Aorta (tissue), 5 donors: ENCODE measurements around the gene NOP9. TPM values are rescaled to one million over a fixed set of nuclear protein-coding genes. Genes with fewer than 3 reads are reported as not detected.

ENCODE experiments used
- ATAC-seq: fragments of 200-7000 bp; cut with Tn5 transposase; one replicate; pipeline ENCODE4 v1.9.1; 2022; ENCODE audit warnings: moderate library complexity; ENCODE audit not compliant: low FRiP score
- DNase-seq, 2 donors: peaks; one replicate each; pipeline ENCODE4 v3.0.0-alpha.2; 2020
- H3K27ac ChIP-seq, 2 donors: one replicate each; pipeline ENCODE4 v1.5.1; 2013; ENCODE audit warnings: low read length in 2 of 2, mild to moderate bottlenecking in 2 of 2, moderate library complexity in 2 of 2, control low read depth in 1 of 2, inconsistent platforms in 1 of 2, low read depth in 1 of 2
- H3K27me3 ChIP-seq, 2 donors: one replicate each; pipeline ENCODE4 v1.6.1; 2013; ENCODE audit warnings: control low read depth in 1 of 2, low read length in 1 of 2, mild to moderate bottlenecking in 1 of 2, moderate library complexity in 1 of 2; ENCODE audit not compliant: insufficient read depth in 2 of 2, control insufficient read depth in 1 of 2
- H3K36me3 ChIP-seq, 2 donors: one replicate each; pipeline ENCODE4 v1.6.1; 2013; ENCODE audit warnings: control low read depth in 1 of 2, low read length in 1 of 2, mild to moderate bottlenecking in 1 of 2; ENCODE audit not compliant: insufficient read depth in 2 of 2, control insufficient read depth in 1 of 2
- H3K4me1 ChIP-seq, 2 donors: one replicate each; pipeline ENCODE4 v1.6.1; 2013; ENCODE audit warnings: low read length in 2 of 2, control low read depth in 1 of 2, mild to moderate bottlenecking in 1 of 2, moderate library complexity in 1 of 2; ENCODE audit not compliant: insufficient read depth in 2 of 2, control insufficient read depth in 1 of 2
- H3K4me3 ChIP-seq, 2 donors: one replicate each; pipeline ENCODE4 v1.5.1; 2013; ENCODE audit warnings: low read length in 2 of 2, control low read depth in 1 of 2, mild to moderate bottlenecking in 1 of 2
- H3K9me3 ChIP-seq: one replicate; pipeline ENCODE4 v1.6.1; 2013; ENCODE audit warnings: mild to moderate bottlenecking, low read length; ENCODE audit not compliant: control insufficient read depth
- WGBS, 2 donors: extraction: QIAGEN DNeasy Blood & Tissue Kit; methylation state at CpG; one replicate each; pipeline ENCODE4 v1.1.7; 2013; 5-methylcytosine and 5-hydroxymethylcytosine counted together
- intact Hi-C, 2 donors: fragments of 100-400 bp; cut with DNase I; formaldehyde crosslinking; loops; one replicate each; pipeline versions ENCODE4 v1.14.2 to v1.15.0; 2022
- polyA plus RNA-seq, 2 donors: library from polyadenylated mRNA; stranded (reverse); fragments of 200-250 nt; gene quantifications; one replicate each; pipeline ENCODE4 v1.2.3, GENCODE V29; 2013
- total RNA-seq, 2 donors: library from RNA; stranded (reverse); fragmentation: NEBNext Ultra II Directional; extraction: Animal tissue kit (Norgen Biotek cat#: 25700); gene quantifications; one replicate each; pipeline ENCODE4 v1.2.1, GENCODE V29; 2021
- donor health status: healthy with polysubstance abuse.
- donor health status: Bipolar disorder and iron deficiency.
- donor health status: DM: no; HTN: no; CAD: no.
- donor health status: DM: no; HTN: no; CAD: no.
- donor health status: DM: yes; HTN: yes; CAD: no.

NOP9 gene
- total and polyA plus RNA-seq, 4 donors: 7.9 to 19.9 (median 14.3) TPM

DNA sequence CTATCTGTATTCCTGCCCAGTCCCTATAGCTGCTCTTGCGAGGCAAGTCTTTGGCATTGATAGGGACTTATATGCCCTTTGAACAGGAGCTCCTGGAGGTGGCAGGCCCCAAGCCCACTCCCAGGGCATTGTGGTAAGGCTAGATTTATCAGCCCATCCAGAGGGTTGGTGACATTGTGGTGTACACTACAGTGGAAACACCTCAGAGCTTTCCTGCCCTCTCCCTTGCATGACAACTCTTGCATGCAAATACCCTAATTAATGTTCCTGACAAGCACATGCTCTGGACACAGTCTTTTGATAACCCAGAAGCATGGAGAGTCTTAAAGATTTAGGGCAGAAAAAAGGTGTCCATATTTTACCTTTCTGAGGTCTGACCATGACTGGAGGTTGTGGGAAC, 41.0 kb downstream of the NOP9 start:
- no peaks in the 10 kb centered on the region for H3K27me3 ChIP-seq
- H3K9me3 ChIP-seq: no peaks in the 10 kb centered on the region
- H3K27ac ChIP-seq: no peak overlapping the region
- intact Hi-C loops: no loop called here
- ATAC-seq (no peak), DNase-seq (no peak)
- H3K4me3 ChIP-seq: no peak overlapping the region
- no peaks in the 10 kb centered on the region for H3K4me1 ChIP-seq
- 97 to 100% methylated on average over 1 of the region's 1 CpG for WGBS, 2 donors
- H3K36me3 ChIP-seq: no peaks in the 10 kb centered on the region

DNA sequence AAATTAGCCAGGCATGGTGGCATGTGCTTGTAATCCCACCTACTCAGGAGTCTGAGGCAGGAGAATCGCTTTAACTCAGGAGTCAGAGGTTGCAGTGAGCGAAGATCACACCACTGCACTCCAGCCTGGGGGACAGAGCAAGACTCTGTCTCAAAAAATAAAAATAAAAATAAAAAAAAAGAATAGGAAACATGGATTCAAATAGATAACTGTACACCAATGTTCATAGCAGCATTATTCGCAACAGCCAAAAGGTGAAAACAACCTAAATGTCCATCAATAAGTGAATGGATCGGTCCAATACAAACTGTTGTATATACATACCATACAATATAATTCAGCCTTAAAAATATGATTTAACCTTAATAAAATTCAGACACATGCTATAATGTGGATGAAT, 43.2 kb downstream of the NOP9 start:
- ATAC-seq (no peak), DNase-seq (no peak)
- Histone ChIP-seq H3K27ac (no peak overlapping the region), H3K36me3 (no peaks in the 10 kb centered on the region), H3K9me3 (no peaks in the 10 kb centered on the region), H3K4me1 (no peaks in the 10 kb centered on the region), H3K27me3 (no peaks in the 10 kb centered on the region), H3K4me3 (no peak overlapping the region)
- WGBS, 2 donors: 96 to 97% methylated on average over 4 of the region's 4 CpGs
- intact Hi-C loops: no loop called here

DNA sequence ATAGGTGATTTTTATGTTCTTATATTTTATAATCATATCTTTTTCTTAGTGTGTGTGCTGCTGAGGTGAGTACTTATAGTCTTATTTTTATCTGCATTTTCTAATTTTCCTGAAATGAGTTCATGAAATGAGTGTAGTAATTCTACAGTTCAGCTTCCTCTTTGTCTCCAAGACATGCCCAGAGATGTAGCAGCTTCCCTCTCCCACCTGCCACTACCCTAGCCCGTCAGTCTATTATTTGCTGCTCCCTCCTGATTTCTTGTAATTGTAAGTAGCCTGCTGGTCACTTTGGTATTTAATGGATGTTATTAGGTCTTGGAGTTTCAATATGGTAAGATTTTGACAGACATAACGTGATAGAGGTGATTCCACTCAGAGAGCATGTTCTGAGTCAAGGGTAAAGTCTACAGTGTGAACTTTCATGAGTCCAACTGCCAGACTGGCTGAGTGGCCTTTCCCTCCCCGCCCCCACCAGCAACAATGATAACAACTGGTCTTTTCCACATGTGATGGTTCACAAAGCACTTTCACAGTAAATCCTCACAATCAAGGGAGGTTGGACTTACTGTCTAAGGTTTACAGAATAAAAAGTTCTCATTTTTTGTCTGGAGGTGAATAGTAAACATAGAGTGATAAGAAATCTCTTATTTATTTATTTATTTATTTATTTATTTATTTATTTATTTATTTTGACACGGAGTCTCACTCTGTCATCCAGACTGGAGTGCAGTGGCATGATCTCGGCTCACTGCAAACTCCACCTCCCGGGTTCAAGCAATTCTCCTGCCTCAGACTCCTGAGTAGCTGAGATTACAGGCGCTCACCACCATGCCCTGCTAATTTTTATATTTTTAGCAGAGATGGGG, 44.4 kb downstream of the NOP9 start:
- no peaks in the 10 kb centered on the region for H3K9me3 ChIP-seq
- H3K27me3 ChIP-seq: no peaks in the 10 kb centered on the region
- no peaks in the 10 kb centered on the region for H3K4me1 ChIP-seq
- no peak overlapping the region for H3K4me3 ChIP-seq
- 75 to 77% methylated on average over 7 of the region's 7 CpGs for WGBS, 2 donors
- no peak for ATAC-seq
- intact Hi-C loops: no loop called here
- no peak for DNase-seq
- no peaks in the 10 kb centered on the region for H3K36me3 ChIP-seq
- no peak overlapping the region for H3K27ac ChIP-seq

DNA sequence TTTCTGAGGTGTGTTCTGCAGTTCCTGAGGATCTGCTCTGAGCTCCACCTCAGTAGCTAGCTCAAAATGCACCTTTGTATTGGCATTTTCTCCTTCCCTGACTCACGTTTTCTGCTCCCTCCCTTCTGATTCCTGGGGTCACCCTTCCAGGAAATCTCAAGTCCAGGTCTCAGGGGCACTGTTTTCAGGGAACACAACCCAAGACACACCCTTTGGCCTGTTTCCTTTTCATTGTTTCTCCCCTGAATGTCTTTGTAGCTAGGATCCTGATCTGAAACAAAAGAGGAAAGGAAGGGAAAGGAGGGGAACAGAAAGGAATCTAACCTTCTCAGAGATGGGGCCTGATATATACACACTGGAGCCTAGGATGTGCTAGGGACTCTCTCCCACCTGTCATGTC, 47.5 kb downstream of the NOP9 start:
- intact Hi-C loops: no loop called here
- WGBS, 2 donors: 58% methylated on average over 1 of the region's 1 CpG
- H3K9me3 ChIP-seq: no peaks in the 10 kb centered on the region

DNA sequence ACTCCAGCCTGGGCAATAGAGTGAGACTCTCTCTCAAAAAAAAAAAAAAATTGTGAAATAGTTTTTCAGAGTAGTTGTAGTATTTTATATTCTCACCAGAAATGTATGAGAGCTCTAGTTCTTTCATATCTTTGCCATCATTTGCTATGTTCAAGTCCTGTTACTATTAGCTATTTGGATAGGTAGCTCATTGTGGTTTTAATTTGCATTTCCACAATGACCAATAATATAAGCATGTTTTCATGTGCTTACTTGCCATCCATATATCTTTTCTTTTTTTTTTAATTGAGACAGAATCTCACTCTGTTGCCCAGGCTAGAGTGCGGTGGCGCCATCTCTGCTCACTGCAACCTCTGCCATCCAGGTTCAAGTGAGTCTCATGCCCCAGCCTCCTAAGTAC, 48.5 kb downstream of the NOP9 start:
- Histone ChIP-seq H3K27ac (no peak overlapping the region), H3K36me3 (no peaks in the 10 kb centered on the region), H3K27me3 (no peaks in the 10 kb centered on the region), H3K4me3 (no peak overlapping the region), H3K4me1 (no peaks in the 10 kb centered on the region), H3K9me3 (no peaks in the 10 kb centered on the region)
- ATAC-seq (no peak), DNase-seq (no peak)
- whole genome bisulfite sequencing, 2 donors: 90 to 97% methylated on average over 2 of the region's 2 CpGs
- intact Hi-C loops: no loop called here

More for the DNA sequence above, 47.5 kb downstream of the NOP9 start:
- Histone ChIP-seq H3K4me3 (no peak overlapping the region), H3K27ac (no peak overlapping the region), H3K27me3 (no peaks in the 10 kb centered on the region), H3K36me3 (no peaks in the 10 kb centered on the region), H3K4me1 (no peaks in the 10 kb centered on the region)
- no peak for DNase-seq
- no peak for ATAC-seq

DNA sequence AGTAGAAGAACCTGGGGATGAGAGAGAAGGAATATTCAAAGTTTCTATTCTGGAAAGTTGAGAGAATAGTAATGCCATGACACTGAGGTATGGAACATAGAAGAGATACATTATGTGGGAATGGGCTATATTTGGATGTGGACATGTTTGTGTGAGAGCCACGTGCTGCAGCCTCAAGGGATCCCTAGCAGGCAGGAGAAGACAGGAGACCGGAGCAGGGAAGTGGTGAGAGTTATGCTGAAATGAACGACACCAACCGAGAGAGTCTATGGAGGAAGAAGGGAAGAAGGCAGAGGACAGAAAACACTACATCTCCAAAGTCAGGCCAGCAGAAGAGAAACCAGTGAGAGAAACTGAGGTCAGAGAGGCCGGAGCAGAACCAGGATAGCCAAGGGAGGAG, 50.1 kb downstream of the NOP9 start:
- DNase-seq: no peak
- Histone ChIP-seq H3K27ac (no peak overlapping the region), H3K4me1 (no peaks in the 10 kb centered on the region), H3K9me3 (no peaks in the 10 kb centered on the region), H3K27me3 (no peaks in the 10 kb centered on the region), H3K36me3 (no peaks in the 10 kb centered on the region), H3K4me3 (no peak overlapping the region)
- no peak for ATAC-seq
- intact Hi-C loops: no loop called here
- WGBS, 2 donors: 46 to 49% methylated on average over 5 of the region's 5 CpGs

DNA sequence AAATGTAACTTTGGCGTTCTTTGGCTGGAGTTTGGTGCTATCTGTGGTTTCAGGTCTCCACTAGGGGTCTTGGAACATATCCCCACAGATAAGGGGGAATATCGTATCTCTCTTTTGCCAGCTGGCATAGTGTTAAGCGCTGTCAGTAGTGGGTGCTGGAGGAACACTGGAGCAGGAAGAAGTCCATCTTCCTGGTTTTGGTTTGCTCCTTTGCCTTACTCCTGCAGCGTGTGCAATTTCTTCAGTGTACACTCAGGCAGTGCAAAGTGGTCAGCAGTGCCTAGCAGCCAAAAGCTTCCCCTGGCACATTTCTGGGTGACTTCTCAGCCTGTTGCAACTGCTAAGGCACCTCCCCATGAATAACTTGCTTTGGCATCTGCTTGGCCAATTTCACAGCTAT, 51.9 kb downstream of the NOP9 start:
- intact Hi-C loops: loop anchor here in 1 of 2 donors (1.0 kb wide), 1 partner anchor 48 kb away; the partner anchor contains the start of gene NYNRIN

DNA sequence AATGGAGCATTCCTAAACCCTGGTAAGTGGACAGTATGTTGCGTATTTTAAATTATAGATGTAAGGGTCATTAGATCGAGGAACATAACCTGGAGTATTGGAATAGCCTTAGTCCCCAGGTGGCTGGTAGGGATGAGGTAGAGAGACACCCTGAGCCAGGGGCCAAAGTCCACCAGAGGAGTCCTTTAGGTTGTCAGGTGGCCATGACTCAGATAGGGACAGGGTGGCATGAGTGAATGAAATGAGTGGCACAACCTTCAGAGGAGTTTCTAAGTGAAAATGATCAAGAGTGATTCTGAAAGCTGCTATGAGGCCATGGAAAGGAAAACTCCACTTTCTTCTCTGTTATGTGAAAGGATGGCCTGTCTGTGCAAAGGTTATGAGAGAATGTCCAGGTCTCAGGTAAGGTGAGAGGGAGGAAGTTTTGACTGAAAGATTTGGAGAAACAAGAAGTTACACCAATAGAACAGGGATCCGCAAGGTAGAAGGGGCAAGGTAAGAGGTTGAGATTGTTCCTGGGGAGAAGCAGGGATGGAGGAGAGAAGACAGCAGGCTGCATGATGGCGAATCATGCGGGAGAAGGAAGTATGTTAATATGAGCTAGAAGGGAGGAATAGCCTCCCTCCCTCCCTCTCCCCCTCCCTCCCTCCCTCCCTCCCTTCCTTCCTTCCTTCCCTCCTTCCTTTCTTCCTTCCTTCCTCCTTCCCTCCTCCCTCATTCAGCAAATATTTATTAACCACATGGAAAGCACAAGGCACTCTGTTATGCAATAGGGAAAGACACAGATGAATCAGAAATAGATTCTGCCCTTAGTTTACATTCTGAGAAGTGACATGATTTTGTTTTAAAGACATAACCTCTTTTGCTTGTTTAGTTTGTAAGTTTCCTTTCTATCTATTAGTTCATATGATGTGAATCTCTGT, 54.2 kb downstream of the NOP9 start:
- Histone ChIP-seq H3K27ac (no peak overlapping the region), H3K27me3 (no peaks in the 10 kb centered on the region), H3K4me1 (no peaks in the 10 kb centered on the region), H3K4me3 (no peak overlapping the region), H3K9me3 (no peaks in the 10 kb centered on the region), H3K36me3 (no peaks in the 10 kb centered on the region)
- DNase-seq (no peak), ATAC-seq (no peak)
- intact Hi-C loops: no loop called here
- 60 to 78% methylated on average over 4 to 5 of the region's 5 CpGs for WGBS, 2 donors

More for the DNA sequence above, 51.9 kb downstream of the NOP9 start:
- Histone ChIP-seq H3K4me1 (no peaks in the 10 kb centered on the region), H3K36me3 (no peaks in the 10 kb centered on the region), H3K4me3 (no peak overlapping the region), H3K27me3 (no peaks in the 10 kb centered on the region), H3K9me3 (no peaks in the 10 kb centered on the region), H3K27ac (no peak overlapping the region)
- ATAC-seq (no peak), DNase-seq (peak in 1 of 2 donors; percentile 54)
- WGBS, 2 donors: 10 to 15% methylated on average over 4 of the region's 4 CpGs
